Non-pigmented ciliary epithelial cell (primary cell): ENCODE results near the gene RET.

Experiments used
- DNase-seq: peaks from one replicate; pipeline ENCODE4 v3.0.0-alpha.2; 2010; ENCODE audit warnings: low read depth

Gene RET

GRCh38 chr10:43121444-43121843 lies 44.6 kb downstream of the RET start:
- no peak for DNase-seq

GRCh38 chr10:43122096-43122495 lies 45.2 kb downstream of the RET start:
- no peak for DNase-seq

- DNase-seq = no peak
These were observed 46.0 kb downstream of the RET start for GRCh38 chr10:43122826-43123225.

DNA sequence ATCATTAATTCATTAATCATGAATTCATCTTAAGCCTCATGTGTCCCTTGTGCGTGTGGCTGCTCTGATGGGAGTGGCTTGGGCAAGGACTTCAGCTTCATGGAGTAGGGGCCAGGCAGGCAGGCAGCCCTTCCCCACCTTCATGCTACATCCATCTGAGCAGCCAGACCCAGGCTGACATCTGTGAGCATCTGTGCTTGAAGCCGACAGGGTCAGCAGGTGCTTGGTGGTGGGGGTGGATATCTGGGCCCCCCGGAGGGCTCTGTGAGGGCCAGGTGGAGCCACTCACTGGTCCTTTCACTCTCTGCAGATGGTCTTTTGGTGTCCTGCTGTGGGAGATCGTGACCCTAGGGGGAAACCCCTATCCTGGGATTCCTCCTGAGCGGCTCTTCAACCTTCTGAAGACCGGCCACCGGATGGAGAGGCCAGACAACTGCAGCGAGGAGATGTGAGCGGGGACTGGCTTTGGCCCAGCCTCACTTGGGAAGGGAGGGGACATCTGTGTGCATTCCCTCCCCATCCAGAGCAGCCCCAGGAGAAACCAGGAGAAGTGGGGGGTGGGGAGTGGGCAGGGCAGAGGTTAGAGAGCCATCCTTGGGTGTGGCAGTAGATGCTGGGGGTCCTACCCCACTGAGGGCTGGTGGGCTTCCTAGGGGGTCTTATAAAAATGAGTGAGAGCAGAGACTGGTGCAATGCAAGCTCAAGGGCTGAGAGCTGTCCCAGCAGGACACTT lies 46.7 kb downstream of the RET start:
- no peak for DNase-seq

DNA sequence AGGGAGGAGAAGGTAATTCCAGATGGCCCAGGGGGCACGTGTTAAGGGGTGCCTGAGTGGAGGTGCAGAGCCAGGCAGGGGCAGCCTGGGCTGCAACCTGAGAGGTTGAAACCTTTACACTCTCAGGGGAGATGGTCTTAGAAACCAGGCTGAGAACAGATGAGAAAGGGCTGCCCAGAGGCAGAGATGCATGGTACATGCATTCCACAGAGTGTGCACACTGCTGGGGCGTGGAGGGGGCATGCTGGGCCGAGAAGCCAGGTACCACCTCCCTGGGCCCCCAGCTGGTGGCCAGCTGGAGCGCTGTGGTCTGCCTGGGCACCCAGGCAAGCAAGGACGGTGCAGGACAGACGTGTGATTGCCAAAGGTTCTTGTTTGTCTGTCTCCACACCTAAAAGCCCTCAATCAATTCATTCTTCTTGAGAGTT lies 47.2 kb downstream of the RET start:
- DNase-seq = no peak

GRCh38 chr10:43124574-43125273 lies 47.9 kb downstream of the RET start:
- no peak for DNase-seq

DNA sequence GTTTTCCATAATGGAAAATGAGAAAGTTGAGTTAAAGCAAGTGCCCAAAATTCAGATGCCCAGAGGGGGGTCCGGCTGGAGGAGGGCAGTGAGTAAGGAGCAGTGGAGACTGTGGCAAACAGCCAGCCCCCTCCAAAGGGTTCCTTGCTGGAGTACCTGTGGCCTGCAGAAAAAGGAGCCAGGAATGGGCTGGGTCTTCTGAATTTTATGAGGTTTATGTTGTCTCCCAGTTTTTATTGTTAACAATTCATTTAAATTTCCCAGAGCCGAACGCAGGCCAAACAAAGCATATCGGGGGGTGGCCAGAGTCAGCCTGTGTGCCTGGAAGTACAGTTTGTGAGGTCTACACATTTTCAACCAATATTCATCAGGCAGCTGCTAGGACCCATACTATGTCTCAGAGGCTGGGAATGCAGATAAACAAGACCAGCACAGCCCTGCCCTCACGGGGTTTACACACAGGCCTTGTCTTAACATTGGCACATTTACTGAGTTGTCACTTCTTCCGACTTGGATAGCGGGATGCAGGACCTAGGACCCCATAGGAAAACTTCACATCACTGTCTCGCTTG lies 48.5 kb downstream of the RET start:
- DNase-seq = no peak

GRCh38 chr10:43125881-43126731 lies 49.2 kb downstream of the RET start:
- DNase-seq = no peak

DNA sequence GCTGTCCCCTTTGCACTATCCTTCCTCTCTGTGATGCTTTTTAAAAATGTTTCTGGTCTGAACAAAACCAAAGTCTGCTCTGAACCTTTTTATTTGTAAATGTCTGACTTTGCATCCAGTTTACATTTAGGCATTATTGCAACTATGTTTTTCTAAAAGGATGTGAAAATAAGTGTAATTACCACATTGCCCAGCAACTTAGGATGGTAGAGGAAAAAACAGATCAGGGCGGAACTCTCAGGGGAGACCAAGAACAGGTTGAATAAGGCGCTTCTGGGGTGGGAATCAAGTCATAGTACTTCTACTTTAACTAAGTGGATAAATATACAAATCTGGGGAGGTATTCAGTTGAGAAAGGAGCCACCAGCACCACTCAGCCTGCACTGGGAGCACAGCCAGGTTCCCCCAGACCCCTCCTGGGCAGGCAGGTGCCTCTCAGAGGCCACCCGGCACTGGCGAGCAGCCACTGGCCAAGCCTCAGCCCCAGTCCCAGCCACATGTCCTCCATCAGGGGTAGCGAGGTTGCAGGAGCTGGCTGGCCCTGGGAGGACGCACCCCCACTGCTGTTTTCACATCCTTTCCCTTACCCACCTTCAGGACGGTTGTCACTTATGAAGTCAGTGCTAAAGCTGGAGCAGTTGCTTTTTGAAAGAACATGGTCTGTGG lies 50.0 kb downstream of the RET start:
- no peak for DNase-seq

GRCh38 chr10:43127442-43127841 lies 50.6 kb downstream of the RET start:
- no peak for DNase-seq

DNA sequence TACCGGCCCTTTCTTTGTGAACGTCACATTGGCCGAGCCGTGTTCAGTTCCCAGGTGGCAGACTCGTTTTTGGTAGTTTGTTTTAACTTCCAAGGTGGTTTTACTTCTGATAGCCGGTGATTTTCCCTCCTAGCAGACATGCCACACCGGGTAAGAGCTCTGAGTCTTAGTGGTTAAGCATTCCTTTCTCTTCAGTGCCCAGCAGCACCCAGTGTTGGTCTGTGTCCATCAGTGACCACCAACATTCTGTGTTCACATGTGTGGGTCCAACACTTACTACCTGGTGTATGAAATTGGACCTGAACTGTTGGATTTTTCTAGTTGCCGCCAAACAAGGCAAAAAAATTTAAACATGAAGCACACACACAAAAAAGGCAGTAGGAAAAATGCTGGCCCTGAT lies 51.5 kb downstream of the RET start:
- no peak for DNase-seq

GRCh38 chr10:43128958-43129706 lies 52.3 kb downstream of the RET start:
- DNase-seq = peak; percentile 93

- no peak for DNase-seq
These were observed 53.9 kb downstream of the RET start for GRCh38 chr10:43130770-43131171.

DNA sequence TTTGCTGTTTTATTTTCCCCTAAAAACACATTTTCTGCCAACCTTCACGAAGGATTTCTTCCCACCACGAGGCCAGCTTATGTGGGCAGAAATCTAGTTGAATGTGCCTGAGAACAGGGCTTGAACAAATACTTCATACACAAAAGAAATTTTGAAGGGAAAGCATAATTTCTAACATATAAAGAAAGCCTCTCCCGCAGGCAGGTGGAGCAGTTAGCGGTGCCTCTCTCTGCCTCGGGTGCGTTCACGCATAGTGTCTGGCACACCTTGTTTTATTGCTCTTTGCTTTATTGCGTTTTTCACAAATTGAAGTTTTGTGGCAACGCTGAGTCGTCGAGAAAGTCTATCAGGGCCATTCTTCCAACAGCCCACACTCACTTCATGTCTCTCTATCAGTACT lies 54.4 kb downstream of the RET start:
- DNase-seq = no peak

DNA sequence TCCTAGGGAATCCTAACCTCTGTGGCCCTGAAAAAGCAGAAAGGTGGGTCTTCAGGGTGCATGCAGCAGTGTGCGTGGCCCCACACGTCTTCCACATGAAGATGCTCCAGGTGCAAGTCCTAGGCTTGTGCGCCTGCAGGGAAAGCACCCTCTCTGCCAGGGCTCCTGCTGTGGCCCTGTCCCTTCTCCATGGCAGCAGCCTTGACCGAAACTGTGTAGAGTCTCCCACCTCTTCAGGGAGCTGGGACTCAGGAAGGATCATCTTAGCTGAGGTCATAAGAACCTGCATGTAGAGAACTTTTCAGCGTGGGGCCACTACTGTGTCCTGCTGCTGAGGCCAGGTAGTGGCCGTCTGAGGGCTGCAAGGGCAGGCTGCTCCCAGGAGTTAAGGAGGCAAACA lies 55.0 kb downstream of the RET start:
- no peak for DNase-seq

DNA sequence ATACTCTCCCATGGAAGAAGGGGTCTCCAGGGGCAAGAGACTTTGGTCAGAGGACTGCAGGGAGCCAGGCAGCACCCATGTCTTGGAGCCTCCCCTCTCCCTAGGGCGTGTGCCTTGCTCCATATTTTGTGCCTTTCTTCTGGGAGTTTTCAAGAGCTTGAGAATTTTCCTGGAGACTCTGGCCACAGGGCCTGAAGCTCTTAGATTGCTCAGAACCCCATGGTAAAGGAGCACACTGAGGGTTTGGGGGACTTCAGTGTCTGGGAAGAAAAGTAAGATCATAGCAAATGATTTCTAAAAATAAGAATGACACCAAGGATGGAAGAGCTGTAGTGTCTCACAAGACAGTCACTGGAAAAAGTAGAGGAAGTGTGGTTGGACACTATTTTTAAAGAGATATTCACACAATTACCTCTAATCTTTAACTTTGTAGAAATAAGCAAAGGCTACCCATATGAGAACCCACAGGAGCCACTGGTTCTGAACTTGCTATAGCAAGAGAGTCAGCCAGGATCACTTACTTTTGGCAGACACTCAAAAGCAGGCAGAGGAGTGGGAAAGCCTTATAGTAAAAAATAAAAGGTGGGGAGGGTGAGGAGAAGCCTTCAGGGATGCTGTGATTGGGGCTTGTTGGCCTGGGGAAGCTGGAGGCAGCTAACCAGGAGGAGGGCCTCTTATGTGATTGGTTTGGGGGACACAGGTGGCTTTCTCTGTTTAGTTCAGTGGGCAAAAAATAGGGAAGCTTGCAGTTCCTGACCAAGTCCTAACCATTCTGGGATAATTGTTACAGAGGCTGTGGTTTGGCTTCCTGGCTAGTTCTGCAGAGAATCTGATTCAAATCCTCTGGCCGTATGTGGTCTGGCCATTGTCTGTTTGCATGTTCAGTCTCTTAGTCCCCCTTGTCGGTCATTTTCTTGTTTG lies 56.3 kb downstream of the RET start:
- no peak for DNase-seq

DNA sequence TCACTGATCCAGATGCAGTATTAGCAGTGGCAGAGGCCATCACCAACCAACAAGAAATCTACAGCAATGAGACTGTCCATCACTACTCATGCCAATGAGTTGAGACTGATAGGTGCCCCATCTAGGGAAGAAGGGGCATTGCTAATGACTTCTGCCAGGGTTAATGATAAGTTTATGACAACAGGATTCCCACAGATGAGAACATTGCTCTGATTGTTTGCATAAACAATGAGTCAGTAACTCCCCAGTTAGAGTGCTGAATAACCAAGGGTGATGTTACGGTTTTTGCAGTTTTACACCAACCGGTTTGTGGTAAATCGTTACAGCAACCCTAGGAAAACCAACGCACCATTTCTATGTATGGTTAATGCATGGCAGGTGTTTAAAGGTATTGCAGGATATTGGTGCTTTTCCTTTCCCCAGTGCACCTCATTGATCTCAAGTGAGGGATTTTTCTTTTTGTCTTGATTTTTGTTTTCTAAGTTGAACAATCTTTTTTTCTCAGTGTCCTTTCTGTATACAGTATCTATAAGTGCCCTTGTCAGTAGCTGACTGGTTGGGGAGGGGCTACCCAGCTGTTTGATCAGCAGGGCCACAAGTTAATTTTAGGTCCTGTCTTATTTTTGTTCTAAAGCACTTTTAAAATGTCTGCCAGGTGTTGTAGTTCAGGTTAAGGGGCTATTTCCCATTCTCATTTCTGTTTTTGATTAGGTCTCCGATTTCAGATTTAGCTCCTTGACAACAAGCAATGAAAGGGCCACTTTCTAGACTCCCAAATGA lies 57.4 kb downstream of the RET start:
- no peak for DNase-seq

DNA sequence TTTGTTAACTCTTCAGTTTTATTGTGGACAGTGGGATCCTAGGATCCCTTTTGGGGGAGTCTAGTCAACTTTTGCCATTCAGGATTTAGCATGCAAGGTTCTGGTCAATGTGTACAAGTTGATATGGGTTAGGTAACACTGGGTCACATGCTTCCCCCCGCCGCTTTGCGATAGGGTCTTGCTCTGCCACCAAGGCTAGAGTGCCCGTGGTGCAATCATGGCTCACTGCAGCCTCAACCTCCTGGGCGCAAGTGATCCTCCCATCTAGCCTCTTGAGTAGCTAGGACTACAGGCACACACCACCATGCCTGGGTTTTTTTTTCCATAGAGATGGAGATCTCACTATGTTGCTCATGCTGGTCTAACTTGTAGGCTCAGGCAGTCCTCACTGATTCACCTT lies 58.2 kb downstream of the RET start:
- DNase-seq = no peak

DNA sequence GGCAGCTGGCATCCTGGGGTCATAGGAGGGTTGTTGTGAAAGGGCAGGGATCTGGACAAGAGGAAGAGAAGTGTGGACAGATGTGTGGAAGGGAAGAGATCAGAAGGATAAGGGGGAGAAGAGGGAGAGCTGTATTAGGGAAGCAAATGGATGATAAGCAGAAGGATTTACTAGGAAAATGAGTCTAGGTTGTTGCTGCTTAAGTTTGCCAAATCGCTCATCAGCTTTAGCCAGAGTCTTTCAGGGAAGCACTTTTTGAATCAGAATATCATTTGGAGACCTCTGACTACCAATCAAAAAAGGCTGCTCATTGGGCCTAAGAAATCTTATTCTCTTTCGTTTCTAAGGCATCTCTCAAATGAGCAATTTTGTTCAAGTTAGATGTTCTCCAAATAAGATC lies 58.8 kb downstream of the RET start:
- no peak for DNase-seq
